Hindlimb muscle (tissue), 1 donor: Measurements from ENCODE around the gene MYLK. TPM values are rescaled to one million over a fixed set of nuclear protein-coding genes. Genes with fewer than 3 reads are reported as not detected.

ENCODE experiments used
- DNase-seq: peaks from one replicate; pipeline ENCODE4 v3.0.0-alpha.2; 2013
- polyA plus RNA-seq: library from polyadenylated mRNA; unstranded; fragments of 120-200 nt; gene quantifications from one replicate; pipeline ENCODE4 v1.2.1, GENCODE V29; 2013; ENCODE audit not compliant: insufficient read length

MYLK gene
- polyA plus RNA-seq, 1 donor = 23.9 TPM

GRCh38 chr3:123640311-123640710 is 243.8 kb downstream of the MYLK start:
- no peak for DNase-seq

- DNase-seq = no peak
Measured at GRCh38 chr3:123638936-123639689, 245.0 kb downstream of the MYLK start.

- no peak for DNase-seq
Measured at GRCh38 chr3:123637841-123638240, 246.3 kb downstream of the MYLK start.

- DNase-seq = no peak
Measured at GRCh38 chr3:123637131-123637530, 247.0 kb downstream of the MYLK start.

- no peak for DNase-seq
Measured at GRCh38 chr3:123636431-123636841, 247.7 kb downstream of the MYLK start.

- no peak for DNase-seq
Measured at GRCh38 chr3:123635717-123636116, 248.4 kb downstream of the MYLK start.

GRCh38 chr3:123635217-123635616 is 248.9 kb downstream of the MYLK start:
- DNase-seq = no peak

GRCh38 chr3:123634149-123635051 is 249.7 kb downstream of the MYLK start:
- DNase-seq = no peak

- DNase-seq = no peak
Measured at GRCh38 chr3:123633530-123633929, 250.6 kb downstream of the MYLK start.

GRCh38 chr3:123632161-123632655 is 251.9 kb downstream of the MYLK start:
- DNase-seq = no peak

GRCh38 chr3:123629747-123630047 is 254.4 kb downstream of the MYLK start:
- DNase-seq = no peak

- no peak for DNase-seq
Measured at GRCh38 chr3:123628996-123629746, 255.0 kb downstream of the MYLK start.

GRCh38 chr3:123627673-123628670 is 256.2 kb downstream of the MYLK start:
- DNase-seq = no peak

- no peak for DNase-seq
Measured at GRCh38 chr3:123626881-123627280, 257.3 kb downstream of the MYLK start.

- no peak for DNase-seq
Measured at GRCh38 chr3:123624302-123624701, 259.8 kb downstream of the MYLK start.

GRCh38 chr3:123623346-123623880 is 260.7 kb downstream of the MYLK start:
- no peak for DNase-seq

- DNase-seq = no peak
Measured at GRCh38 chr3:123622766-123623165, 261.4 kb downstream of the MYLK start.

- no peak for DNase-seq
Measured at GRCh38 chr3:123621850-123622189, 262.3 kb downstream of the MYLK start.

GRCh38 chr3:123621186-123621849 is 262.8 kb downstream of the MYLK start:
- no peak for DNase-seq

- no peak for DNase-seq
Measured at GRCh38 chr3:123620343-123620742, 263.8 kb downstream of the MYLK start.
